A549 (cell line): ENCODE data around the gene EML5. TPM values are rescaled to one million over a fixed set of nuclear protein-coding genes. Genes with fewer than 3 reads are reported as not detected.

Experiments used
- ATAC-seq, 2 experiments: fragments of 200-7000 bp in 1 of 2; fragments of >200 bp in 1 of 2; cut with Nextera tagmentation in 1 of 2; cut with Tn5 transposase in 1 of 2; 3 replicates each; pipeline versions ENCODE4 v1.8.0 to v1.9.1; 2018 to 2020; ENCODE audit warnings: mild to moderate bottlenecking in 1 of 2, moderate library complexity in 1 of 2
- CTCF ChIA-PET: fragments of 300-600 bp; sonication (Branson Sonifier 250); formaldehyde crosslinking; extraction: SDS; loops from one replicate; lab custom pipeline; 2021; ENCODE audit warnings: antibody characterized with exemption, inconsistent platforms; lab: Yijun Ruan, JAX
- POLR2A ChIA-PET: fragments of 350-600 bp; formaldehyde crosslinking; extraction: SDS; loops from one replicate; lab custom pipeline; 2021; ENCODE audit warnings: antibody characterized with exemption, inconsistent platforms; lab: Yijun Ruan, JAX
- DNase-seq, 2 experiments: peaks; one replicate each; pipeline versions ENCODE4 v3.0.0 to v3.0.0-alpha.2; 2011 to 2016; ENCODE audit warnings: low read depth in 1 of 2, low spot score in 1 of 2
- FAIRE-seq: peaks from 2 replicates; lab custom pipeline; 2011; peaks lifted over from hg19 to GRCh38; lab: Jason Lieb, UNC
- H3K27ac ChIP-seq, 2 experiments: fragments of >200 bp; sonication (Bioruptor Twin); formaldehyde crosslinking; 3 replicates each; pipeline ENCODE4 v1.5.1; 2016 to 2017
- H3K4me1 ChIP-seq: fragments of >200 bp; sonication (Bioruptor Twin); formaldehyde crosslinking; 3 replicates; pipeline ENCODE4 v1.6.1; 2016
- H3K4me2 ChIP-seq: fragments of >200 bp; sonication (Bioruptor Twin); formaldehyde crosslinking; 3 replicates; pipeline ENCODE4 v1.6.1; 2016
- H3K4me3 ChIP-seq: fragments of >200 bp; sonication (Bioruptor Twin); formaldehyde crosslinking; 3 replicates; pipeline ENCODE4 v1.5.1; 2016
- H3K9me3 ChIP-seq: fragments of >200 bp; sonication (Bioruptor Twin); formaldehyde crosslinking; 3 replicates; pipeline ENCODE4 v1.6.1; 2016
- BHLHE40 ChIP-seq: IDR thresholded peaks from 2 replicates; pipeline ENCODE4 v1.6.1; 2012; ENCODE audit warnings: low read depth, low read length, inconsistent platforms
- CBX2 ChIP-seq: fragments of 200-600 bp; sonication (generic); IDR thresholded peaks from 2 replicates; pipeline ENCODE4 v1.6.1; 2016; ENCODE audit warnings: low read depth, mild to moderate bottlenecking, borderline replicate concordance
- CBX8 ChIP-seq: fragments of 200-600 bp; sonication (generic); IDR thresholded peaks from 2 replicates; pipeline ENCODE4 v1.6.1; 2016
- CEBPB ChIP-seq, 2 experiments: fragments of >200 bp in 1 of 2; sonication (Bioruptor Twin) in 1 of 2; formaldehyde crosslinking in 1 of 2; IDR thresholded peaks; 2 replicates each; pipeline ENCODE4 v1.6.1; 2012 to 2016
- CHD2 ChIP-seq: fragments of 150-350 bp; IDR thresholded peaks from 2 replicates; pipeline ENCODE4 v1.6.1; 2014; ENCODE audit warnings: low read length; ENCODE audit not compliant: partially characterized antibody
- CHD4 ChIP-seq: fragments of 200-600 bp; sonication (generic); IDR thresholded peaks from 2 replicates; pipeline ENCODE4 v1.6.1; 2016; ENCODE audit warnings: antibody characterized with exemption, mild to moderate bottlenecking, borderline replicate concordance
- EHF ChIP-seq: fragments of 250-450 bp; sonication (Bioruptor Pico); IDR thresholded peaks from 2 replicates; pipeline ENCODE4 v1.5.0; 2020; ENCODE audit warnings: mild to moderate bottlenecking
- EHMT2 ChIP-seq: fragments of 200-600 bp; sonication (generic); IDR thresholded peaks from 2 replicates; pipeline ENCODE4 v1.6.1; 2016; ENCODE audit warnings: antibody characterized with exemption, low read depth, mild to moderate bottlenecking, moderate library complexity
- EP300 ChIP-seq, 2 experiments: fragments of >200 bp; sonication (Bioruptor Twin); formaldehyde crosslinking; IDR thresholded peaks; 2 replicates in 1 of 2; 3 replicates in 1 of 2; pipeline ENCODE4 v1.6.1; 2016 to 2017
- ESRRA ChIP-seq: fragments of 150-350 bp; IDR thresholded peaks from 2 replicates; pipeline ENCODE4 v1.6.1; 2014; ENCODE audit warnings: mild to moderate bottlenecking, low read length, borderline replicate concordance
- FOSL2 ChIP-seq, 2 experiments: fragments of 450-650 bp in 1 of 2; fragments of >200 bp in 1 of 2; sonication (Bioruptor Twin) in 1 of 2; formaldehyde crosslinking; IDR thresholded peaks; 2 replicates each; pipeline versions ENCODE4 v1.5.0 to v1.6.1; 2016 to 2020; ENCODE audit warnings: mild to moderate bottlenecking in 1 of 2, moderate library complexity in 1 of 2
- FOXS1 ChIP-seq: fragments of 250-450 bp; sonication (Bioruptor Pico); IDR thresholded peaks from 2 replicates; pipeline ENCODE4 v1.5.0; 2020; ENCODE audit warnings: mild to moderate bottlenecking, moderate library complexity
- HOXB13 ChIP-seq: fragments of 250-450 bp; sonication (Bioruptor Pico); IDR thresholded peaks from 2 replicates; pipeline ENCODE4 v1.5.0; 2020; ENCODE audit warnings: low read depth, mild to moderate bottlenecking, moderate library complexity
- JUNB ChIP-seq: fragments of >200 bp; sonication (Bioruptor Twin); formaldehyde crosslinking; IDR thresholded peaks from 2 replicates; pipeline ENCODE4 v1.6.1; 2016
- KDM5A ChIP-seq: fragments of 200-600 bp; sonication (generic); IDR thresholded peaks from 2 replicates; pipeline ENCODE4 v1.6.1; 2016; ENCODE audit warnings: antibody characterized with exemption, mild to moderate bottlenecking
- NFE2L2 ChIP-seq: fragments of 150-350 bp; conservative IDR thresholded peaks from 2 replicates; pipeline ENCODE4 v1.6.1; 2014; ENCODE audit warnings: low read length
- NR3C1 ChIP-seq: fragments of >200 bp; sonication (Bioruptor Twin); formaldehyde crosslinking; IDR thresholded peaks from 3 replicates; pipeline ENCODE4 v1.6.1; 2017
- POLR2A ChIP-seq: IDR thresholded peaks from 2 replicates; pipeline ENCODE4 v1.6.1; 2012; ENCODE audit warnings: mild to moderate bottlenecking, low read length
- POLR2AphosphoS2 ChIP-seq: conservative IDR thresholded peaks from 2 replicates; pipeline ENCODE4 v1.6.1; 2012; ENCODE audit warnings: low read length, improper control_type of control experiment, inconsistent platforms
- RAD21 ChIP-seq, 2 experiments: fragments of >200 bp in 1 of 2; sonication (Bioruptor Twin) in 1 of 2; formaldehyde crosslinking in 1 of 2; IDR thresholded peaks in 1 of 2; conservative IDR thresholded peaks in 1 of 2; 2 replicates in 1 of 2; 3 replicates in 1 of 2; pipeline ENCODE4 v1.6.1; 2012 to 2018; ENCODE audit warnings: inconsistent platforms in 1 of 2
- RARB ChIP-seq: fragments of 250-450 bp; sonication (Bioruptor Pico); IDR thresholded peaks from 2 replicates; pipeline ENCODE4 v1.8.0; 2021; ENCODE audit warnings: mild to moderate bottlenecking, moderate library complexity
- RFX5 ChIP-seq: fragments of 450-650 bp; IDR thresholded peaks from 2 replicates; pipeline ENCODE4 v1.7.1; 2014; ENCODE audit warnings: antibody characterized with exemption, mild to moderate bottlenecking, moderate library complexity
- RNF2 ChIP-seq: fragments of 200-600 bp; sonication (generic); IDR thresholded peaks from 2 replicates; pipeline ENCODE4 v1.6.1; 2016; ENCODE audit warnings: low read depth, mild to moderate bottlenecking, antibody characterized with exemption, moderate library complexity, borderline replicate concordance
- SMC3 ChIP-seq: fragments of >200 bp; sonication (Bioruptor Twin); formaldehyde crosslinking; IDR thresholded peaks from 3 replicates; pipeline ENCODE4 v1.6.1; 2018; ENCODE audit warnings: inconsistent platforms
- TFCP2L1 ChIP-seq: fragments of 250-450 bp; sonication (Bioruptor Pico); IDR thresholded peaks from 2 replicates; pipeline ENCODE4 v1.5.0; 2021; ENCODE audit warnings: mild to moderate bottlenecking
- TP53 ChIP-seq: fragments of 250-450 bp; sonication (Bioruptor Pico); IDR thresholded peaks from 2 replicates; pipeline ENCODE4 v1.5.0; 2021; ENCODE audit warnings: mild to moderate bottlenecking, moderate library complexity
- ZNF302 ChIP-seq: fragments of 250-450 bp; sonication (Bioruptor Pico); IDR thresholded peaks from 2 replicates; pipeline ENCODE4 v1.9.0; 2021; ENCODE audit warnings: inconsistent platforms, mild to moderate bottlenecking, moderate library complexity
- WGBS: methylation state at CpG from one replicate; pipeline ENCODE4 v1.1.6; 2017; ENCODE audit errors: missing lambda C conversion rate; 5-methylcytosine and 5-hydroxymethylcytosine counted together
- polyA plus RNA-seq, 4 experiments: library from polyadenylated mRNA; depleted of rRNA in 3 of 4; stranded (reverse); fragments of >200 nt; fragmentation: RNase III in 1 of 4; extraction: RNeasy Plus Mini Kit Qiagen cat#74134 plus additional on column Dnase treatment in 1 of 4; gene quantifications; 2 replicates in 3 of 4; 3 replicates in 1 of 4; pipeline ENCODE4 v1.2.3, GENCODE V29; 2011 to 2017
- TF ChIP-seq, protein P1 (sequence below): fragments of >200 bp; sonication (Bioruptor Twin); formaldehyde crosslinking; IDR thresholded peaks from 2 replicates; pipeline ENCODE4 v1.6.1; 2016
- TF ChIP-seq, protein P2 (sequence below): IDR thresholded peaks from 2 replicates; pipeline ENCODE4 v1.6.1; 2012

The EML5 gene
- polyA plus RNA-seq, 2 of the 4 experiments (the other 2 are of a cell fraction) = 0.44 to 0.62 TPM

DNA sequence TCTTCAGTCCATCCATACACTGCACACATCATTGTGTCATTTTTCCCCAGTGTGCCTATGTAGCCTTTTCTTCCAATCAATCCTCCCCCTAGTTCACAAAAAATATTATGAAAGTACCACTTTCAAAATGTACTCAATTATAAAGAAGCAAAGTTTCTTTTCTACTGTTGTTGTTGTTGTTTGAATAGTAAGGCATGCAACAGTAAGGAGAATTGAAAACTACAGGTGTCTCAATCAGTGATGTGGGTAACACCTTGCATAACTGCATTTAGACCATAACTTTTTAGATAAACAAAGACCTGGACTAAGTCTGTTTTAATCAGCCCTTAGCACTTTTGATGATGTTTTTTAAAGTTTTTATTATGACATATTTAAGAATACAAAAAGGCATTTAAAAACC is 104.4 kb downstream of the EML5 start:
- Histone ChIP-seq H3K4me3 (no peak overlapping the region), H3K4me2 (no peak overlapping the region), H3K27ac (no peak overlapping the region), H3K9me3 (no peaks in the 10 kb centered on the region), H3K4me1 (no peaks in the 10 kb centered on the region)
- ChIA-PET POLR2A (no interaction called here), CTCF (no interaction called here)
- ATAC-seq = no peak
- FAIRE-seq = no peak
- TF ChIP-seq EP300 (IDR thresholded peaks at IDR 0.05) (no peak), CBX8 (no peak), EHMT2 (no peak), FOSL2 (IDR thresholded peaks at IDR 0.05) (no peak), FOSL2 (CRISPR knock-in tag; IDR thresholded peaks at IDR 0.05) (no peak), CHD4 (no peak), KDM5A (no peak), EHF (CRISPR knock-in tag) (no peak), RARB (CRISPR knock-in tag) (no peak), CHD2 (no peak), TP53 (no peak), RFX5 (no peak), HOXB13 (no peak), POLR2AphosphoS2 (no peak), CEBPB (IDR thresholded peaks at IDR 0.05) (no peak), SMC3 (no peak), FOXS1 (CRISPR knock-in tag) (no peak), RAD21 (conservative IDR thresholded peaks at IDR 0.05 in 1 of 2, IDR thresholded peaks at IDR 0.05 in 1 of 2) (no peak), BHLHE40 (no peak), ESRRA (no peak)
- DNase-seq = no peak

DNA sequence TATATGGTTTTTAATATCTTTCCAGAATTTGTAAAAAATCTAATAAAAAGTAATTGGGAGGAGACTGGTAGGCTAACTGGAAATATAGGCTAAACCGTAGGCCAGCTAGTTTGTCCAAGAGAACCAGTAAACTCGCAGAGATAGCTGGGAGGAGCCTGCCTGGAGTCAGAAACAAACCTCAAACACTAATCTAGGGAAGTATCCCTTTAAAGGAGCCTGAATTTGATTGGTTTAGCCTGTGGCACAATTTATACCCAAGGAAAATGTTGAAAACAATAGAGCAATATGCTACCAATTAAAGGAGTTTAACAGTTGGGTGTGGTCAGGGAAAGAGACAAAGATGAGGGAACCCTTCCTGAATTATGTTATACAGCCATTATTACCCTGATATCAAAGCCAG is 109.6 kb downstream of the EML5 start:
- Histone ChIP-seq H3K4me1 (no peaks in the 10 kb centered on the region), H3K4me2 (no peak overlapping the region), H3K27ac (no peak overlapping the region), H3K4me3 (no peak overlapping the region), H3K9me3 (no peaks in the 10 kb centered on the region)
- ATAC-seq (no peak), FAIRE-seq (no peak), DNase-seq (no peak)
- WGBS = 33% methylated on average over 2 of the region's 2 CpGs
- ChIA-PET POLR2A (no interaction called here), CTCF (interaction anchor here (2.5 kb wide), 1 partner anchor 16 kb away, joined by 21 read pairs; no protein-coding TSS in a partner anchor)
- TF ChIP-seq POLR2A (no peak), RARB (CRISPR knock-in tag) (no peak), ZNF302 (CRISPR knock-in tag) (no peak), CBX2 (no peak), JUNB (no peak), ESRRA (no peak), SMC3 (no peak), NR3C1 (no peak), RNF2 (no peak), CBX8 (no peak), TFCP2L1 (CRISPR knock-in tag) (no peak), NFE2L2 (no peak), EP300 (IDR thresholded peaks at IDR 0.05) (no peak), BHLHE40 (no peak)
- TF ChIP-seq, protein P1, sequence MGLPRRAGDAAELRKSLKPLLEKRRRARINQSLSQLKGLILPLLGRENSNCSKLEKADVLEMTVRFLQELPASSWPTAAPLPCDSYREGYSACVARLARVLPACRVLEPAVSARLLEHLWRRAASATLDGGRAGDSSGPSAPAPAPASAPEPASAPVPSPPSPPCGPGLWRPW = no peak
- TF ChIP-seq, protein P2, sequence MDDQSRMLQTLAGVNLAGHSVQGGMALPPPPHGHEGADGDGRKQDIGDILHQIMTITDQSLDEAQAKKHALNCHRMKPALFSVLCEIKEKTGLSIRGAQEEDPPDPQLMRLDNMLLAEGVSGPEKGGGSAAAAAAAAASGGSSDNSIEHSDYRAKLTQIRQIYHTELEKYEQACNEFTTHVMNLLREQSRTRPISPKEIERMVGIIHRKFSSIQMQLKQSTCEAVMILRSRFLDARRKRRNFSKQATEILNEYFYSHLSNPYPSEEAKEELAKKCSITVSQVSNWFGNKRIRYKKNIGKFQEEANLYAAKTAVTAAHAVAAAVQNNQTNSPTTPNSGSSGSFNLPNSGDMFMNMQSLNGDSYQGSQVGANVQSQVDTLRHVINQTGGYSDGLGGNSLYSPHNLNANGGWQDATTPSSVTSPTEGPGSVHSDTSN = no peak
